Measurements from ENCODE around the gene BEX1.
"Not testable (repeated sequence)": the region's sequence is repeated elsewhere in the genome, so short reads cannot be mapped to it uniquely, and the experiment has no call there.

BEX1 gene

GRCh38 chrX:103051260-103051789 lies 12.6 kb downstream of the BEX1 start:
- Histone ChIP-seq H3K9me3 (peaks cover 0 to 5% (median 3%) of the 10 kb centered on the region in 3 donors), H3K4me3 (no peak overlapping the region), H3K4me1 (no peaks in the 10 kb centered on the region), H3K36me3 (no peaks in the 10 kb centered on the region), H3K27me3 (no peaks in the 10 kb centered on the region), H3K27ac (no peak overlapping the region)
- TF ChIP-seq CTCF (IDR thresholded peaks at IDR 0.05), result no peak
- intact Hi-C loops (cut with DNase I; ENCODE audit: low total_unique reads), result no loop called here
- DNase-seq, result no peak

- H3K4me3 ChIP-seq; H3K36me3 ChIP-seq; H3K27me3 ChIP-seq; H3K27ac ChIP-seq; intact Hi-C loops (cut with DNase I; ENCODE audit: low total_unique reads); H3K9me3 ChIP-seq; H3K4me1 ChIP-seq; DNase-seq: not testable (repeated sequence)
These were observed 30.6 kb downstream of the BEX1 start for GRCh38 chrX:103033371-103033770.

- Histone ChIP-seq H3K9me3 (no peaks in the 10 kb centered on the region), H3K27ac (no peak overlapping the region), H3K27me3 (no peaks in the 10 kb centered on the region), H3K4me3 (no peak overlapping the region), H3K4me1 (no peaks in the 10 kb centered on the region), H3K36me3 (no peaks in the 10 kb centered on the region)
- intact Hi-C loops (cut with DNase I; ENCODE audit: low total_unique reads), result no loop called here
- DNase-seq, result no peak
- TF ChIP-seq CTCF (IDR thresholded peaks at IDR 0.05), result no peak
These were observed 46.4 kb downstream of the BEX1 start for GRCh38 chrX:103017542-103017941.

- no peak overlapping the region for H3K4me3 ChIP-seq
- H3K27ac ChIP-seq, result no peak overlapping the region
- no peaks in the 10 kb centered on the region for H3K9me3 ChIP-seq
- intact Hi-C loops (cut with DNase I; ENCODE audit: low total_unique reads), result no loop called here
- H3K4me1 ChIP-seq, result no peaks in the 10 kb centered on the region
- TF ChIP-seq CTCF (IDR thresholded peaks at IDR 0.05), result no peak
- no peaks in the 10 kb centered on the region for H3K27me3 ChIP-seq
- H3K36me3 ChIP-seq, result no peaks in the 10 kb centered on the region
- DNase-seq, result no peak
These were observed 51.0 kb downstream of the BEX1 start for GRCh38 chrX:103012945-103013344.

All from tibial artery (tissue), 4 donors.